NCI-H2171 treated with DMSO at 0.1 percent for 48 hours (cell line): Measurements from ENCODE around the gene DCST1.

Experiments used
- DNase-seq: peaks from one replicate; lab custom pipeline; 2025; lab: John Stamatoyannopoulos, UW

The DCST1 gene

DNA sequence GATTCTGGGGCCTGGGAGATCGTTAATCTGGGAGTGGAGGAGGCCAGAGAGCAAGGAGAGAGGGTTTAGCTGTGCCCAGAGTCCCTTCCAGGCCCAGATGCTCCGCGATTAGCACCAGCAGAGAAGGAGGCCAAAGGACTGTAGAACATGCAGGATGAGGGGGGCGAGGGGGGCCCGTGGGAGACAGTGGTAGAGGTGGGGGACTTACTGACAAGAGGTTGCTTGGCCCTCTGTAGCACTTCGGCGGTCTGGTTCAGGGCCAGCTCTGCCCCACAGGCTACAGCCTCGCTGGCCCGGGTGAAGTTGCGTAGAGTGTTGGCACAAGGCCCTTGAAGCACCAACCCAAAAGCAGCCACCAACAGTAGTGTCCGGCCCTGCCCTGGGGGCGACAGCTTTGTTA is 738 bp upstream of the DCST1 start:
- DNase-seq, result no peak

DNA sequence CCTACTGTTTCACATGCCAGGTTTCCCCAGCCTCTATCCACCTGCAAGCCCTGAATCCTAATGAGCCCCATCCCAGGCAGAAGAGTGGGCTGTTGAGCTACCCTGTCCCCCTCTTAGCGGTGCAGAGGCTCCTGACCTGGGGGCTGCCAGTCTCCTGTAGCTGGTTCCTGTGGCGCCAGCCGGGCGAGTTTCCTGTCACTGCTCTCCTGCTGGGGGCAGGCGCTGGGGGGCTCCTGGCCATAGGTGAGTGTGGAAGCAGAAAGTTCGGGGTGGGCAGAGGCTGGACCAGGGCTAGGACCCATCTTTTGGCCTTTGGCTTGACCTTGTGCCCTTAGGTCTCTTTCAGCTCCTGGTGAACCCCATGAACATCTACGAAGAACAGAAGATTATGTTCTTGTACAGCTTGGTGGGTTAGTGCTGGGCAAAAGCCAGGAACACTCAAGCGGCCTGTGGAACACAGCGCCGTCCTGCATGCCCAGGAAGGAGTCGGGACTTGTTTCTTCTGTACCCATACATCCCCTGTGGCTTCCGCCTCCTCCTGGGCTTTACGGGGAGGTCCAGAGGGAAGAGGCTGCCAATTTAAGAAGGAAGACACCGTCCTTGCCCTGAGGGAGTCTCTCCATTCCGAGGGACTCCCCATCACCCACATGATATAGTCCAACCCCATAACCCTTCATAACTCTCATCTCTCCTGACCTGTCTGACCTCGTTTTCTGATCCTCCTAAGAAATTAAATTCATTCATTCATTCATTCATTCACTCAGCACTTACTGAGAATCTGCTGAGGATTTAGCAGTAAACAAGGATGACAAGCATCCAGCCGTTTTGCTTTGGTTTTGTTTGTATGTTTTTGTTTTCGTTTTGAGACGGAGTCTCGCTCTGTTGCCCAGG is 939 bp downstream of the DCST1 start:
- no peak for DNase-seq

DNA sequence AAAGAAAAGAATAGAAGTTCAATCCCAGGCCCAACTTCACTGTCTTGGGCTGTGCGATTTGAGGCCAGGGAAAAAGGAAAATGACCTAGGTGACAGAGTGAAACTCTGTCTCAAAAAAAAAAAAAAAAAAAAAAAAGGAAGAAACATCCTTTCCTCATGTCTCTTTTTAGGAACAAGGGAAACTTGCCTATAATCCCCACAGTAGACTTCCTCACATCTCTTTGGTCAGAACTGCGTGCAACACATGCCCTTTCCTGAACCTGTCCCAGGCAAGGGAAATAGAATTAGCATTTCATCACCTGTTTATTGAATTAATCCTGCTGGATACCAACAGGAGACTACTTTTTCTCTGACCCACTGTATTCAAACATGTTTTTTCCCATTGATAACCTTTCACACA is 2.3 kb downstream of the DCST1 start:
- DNase-seq, result no peak

DNA sequence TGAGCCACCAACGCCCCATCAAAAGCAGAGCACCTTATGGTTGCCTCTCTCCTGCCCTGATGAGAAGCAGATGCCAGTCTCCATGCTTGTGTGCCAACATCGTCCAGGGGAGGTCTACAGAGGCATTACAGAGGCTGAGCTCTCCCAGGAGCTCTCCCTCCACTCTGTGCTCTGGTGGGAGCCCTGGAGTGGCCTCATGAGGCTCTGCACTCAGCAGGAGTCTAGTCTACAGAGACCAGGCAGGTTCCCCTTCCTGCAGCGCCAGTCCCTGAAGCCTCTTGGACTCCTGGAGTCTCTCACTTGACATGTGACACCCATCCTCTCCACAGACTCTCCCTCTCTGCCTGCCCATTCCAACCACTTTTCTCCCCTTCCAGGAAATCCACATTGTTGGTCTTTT is 3.4 kb downstream of the DCST1 start:
- DNase-seq, result no peak

DNA sequence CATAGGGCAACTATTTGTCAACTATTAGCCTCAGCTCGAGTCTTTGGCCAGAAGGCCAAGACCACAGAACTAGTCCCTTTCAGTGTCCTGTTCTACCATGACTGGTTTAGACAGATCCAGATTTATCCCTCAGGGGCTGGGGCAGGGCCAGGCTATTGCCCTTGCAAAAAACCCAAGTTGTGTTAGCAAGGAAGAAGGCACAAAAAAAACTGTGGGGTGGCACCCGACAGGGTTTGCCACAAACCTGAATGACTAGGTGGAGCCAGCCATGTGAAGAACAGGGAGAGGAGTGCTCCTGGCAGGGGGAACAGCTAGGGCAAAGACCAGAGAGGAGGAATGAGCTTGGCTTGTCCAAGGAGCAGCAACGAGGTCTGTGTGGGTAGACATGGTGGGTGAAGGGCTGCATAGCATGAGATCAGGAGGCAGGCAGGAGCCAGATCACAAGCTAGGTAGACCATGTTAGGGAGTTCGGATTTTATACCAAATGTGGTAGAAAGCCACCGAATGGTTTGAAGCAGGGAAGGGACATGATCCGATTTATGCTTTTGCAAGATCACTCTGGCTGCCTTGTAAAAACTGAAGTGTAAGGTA is 4.3 kb downstream of the DCST1 start:
- no peak for DNase-seq

DNA sequence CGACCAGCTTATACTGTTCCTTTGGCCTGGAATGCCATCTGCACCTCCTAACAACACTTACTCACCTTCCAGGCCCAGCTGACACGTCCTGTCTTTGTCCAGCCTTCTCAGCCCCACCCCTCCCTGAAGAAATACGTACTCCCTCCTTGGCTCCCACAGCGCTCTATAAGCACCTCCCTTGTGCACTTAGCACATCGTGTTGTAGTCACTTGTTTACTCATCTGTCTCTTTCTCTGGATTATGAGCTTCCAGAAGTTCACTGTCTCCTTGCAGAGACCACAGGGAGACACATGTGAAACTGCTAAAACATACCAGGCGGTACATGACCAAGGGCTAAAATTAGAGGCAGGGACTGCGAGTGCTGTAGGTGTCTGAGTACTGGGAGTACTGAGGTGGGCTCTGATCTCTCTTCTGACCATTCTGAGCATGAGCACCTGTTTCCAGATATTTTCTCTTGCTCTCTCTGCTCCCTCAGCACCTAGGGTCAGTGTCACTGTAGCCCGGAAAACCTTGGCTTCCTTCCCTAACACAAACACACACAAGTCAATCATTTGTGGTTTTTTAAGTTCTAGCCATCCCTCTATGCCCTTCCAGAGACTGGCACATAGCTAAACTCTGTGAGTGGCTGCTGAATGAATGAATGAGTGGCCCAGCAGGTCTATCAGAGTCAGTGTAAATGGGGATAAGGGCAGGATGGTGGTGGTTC is 5.1 kb downstream of the DCST1 start:
- DNase-seq, result no peak

DNA sequence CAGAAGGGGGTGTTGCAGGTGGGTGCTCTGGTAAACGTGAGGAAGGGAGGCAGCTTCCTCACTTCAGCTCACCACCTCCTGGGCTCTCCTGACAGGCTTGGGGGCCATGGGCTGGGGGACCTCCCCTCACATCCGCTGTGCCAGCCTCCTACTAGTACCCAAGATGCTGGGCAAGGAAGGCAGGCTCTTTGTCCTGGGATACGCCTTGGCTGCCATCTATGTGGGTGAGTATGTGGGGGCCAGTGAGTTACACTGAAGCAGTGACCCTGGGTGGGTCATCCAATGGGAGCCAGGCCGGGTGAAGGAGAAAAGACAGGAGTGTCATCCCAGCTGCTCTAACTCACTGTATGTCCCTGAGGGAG is 5.7 kb downstream of the DCST1 start:
- no peak for DNase-seq

DNA sequence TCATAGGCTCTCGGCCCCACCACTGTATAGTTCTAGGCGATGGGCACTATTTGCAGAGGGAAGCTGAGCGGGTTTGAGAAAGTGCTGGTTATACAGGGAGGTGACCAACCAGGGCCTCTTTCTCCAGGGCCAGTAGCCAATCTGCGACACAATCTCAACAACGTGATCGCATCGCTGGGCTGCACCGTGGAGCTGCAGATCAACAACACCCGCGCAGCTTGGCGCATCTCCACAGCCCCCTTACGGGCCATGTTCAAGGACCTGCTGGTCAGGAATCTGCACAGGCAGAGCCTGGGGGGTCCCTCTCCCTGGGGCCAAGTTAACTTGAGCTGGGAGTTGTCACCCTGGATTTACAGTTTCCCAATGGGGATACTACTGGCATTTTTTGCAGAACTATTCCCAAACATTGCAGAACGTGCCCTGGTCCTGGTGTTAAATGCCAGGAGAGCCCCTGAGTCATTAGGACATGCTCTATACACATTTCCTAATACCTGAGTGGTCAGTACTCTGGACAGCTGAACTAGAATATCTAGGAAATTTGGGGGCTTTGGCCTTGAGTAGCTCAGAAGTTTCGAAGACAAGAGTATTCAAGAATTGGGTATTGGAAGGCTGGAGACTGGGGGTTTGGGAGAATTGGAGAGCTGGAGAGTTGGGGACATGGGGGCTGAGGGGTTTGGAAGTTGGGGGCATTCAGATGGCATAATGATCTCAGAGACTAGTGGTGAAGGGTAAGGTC is 6.9 kb downstream of the DCST1 start:
- no peak for DNase-seq

DNA sequence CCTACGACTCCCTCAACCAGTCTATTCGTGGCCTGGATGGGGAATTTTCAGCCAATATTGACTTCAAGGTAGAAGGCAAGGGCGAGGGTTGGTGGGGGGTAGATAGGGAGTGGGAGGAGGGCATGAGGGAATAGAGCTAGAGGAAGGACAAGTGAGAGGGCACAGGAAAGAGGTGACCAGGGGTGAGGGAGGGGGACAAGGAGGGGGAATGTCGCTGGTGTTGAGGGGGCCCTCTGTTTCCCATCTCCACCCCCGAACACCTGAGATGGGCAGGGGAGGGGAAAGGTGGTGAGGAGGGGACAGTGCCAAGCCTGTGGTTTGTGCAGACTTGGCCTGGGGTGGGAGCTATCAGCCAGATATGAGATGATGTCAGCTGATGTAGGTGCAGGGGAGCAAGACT is 9.2 kb downstream of the DCST1 start:
- no peak for DNase-seq

DNA sequence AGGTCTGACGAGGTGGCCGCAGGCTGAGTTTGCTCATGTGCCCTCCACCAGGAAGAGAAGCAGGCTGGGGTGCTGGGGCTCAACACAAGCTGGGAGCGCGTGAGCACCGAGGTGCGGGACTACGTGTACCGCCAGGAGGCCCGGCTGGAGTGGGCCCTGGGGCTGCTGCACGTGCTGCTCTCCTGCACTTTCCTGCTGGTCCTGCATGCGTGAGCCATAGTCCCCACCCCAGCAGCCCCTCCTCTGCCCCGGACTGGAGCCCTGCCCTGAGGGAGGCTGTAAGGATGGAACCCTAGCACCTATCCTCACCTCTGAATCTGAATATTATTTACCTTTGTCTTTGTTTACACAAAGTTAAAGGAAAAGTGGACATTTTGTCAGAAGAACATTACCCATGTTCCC is 9.7 kb downstream of the DCST1 start:
- no peak for DNase-seq

DNA sequence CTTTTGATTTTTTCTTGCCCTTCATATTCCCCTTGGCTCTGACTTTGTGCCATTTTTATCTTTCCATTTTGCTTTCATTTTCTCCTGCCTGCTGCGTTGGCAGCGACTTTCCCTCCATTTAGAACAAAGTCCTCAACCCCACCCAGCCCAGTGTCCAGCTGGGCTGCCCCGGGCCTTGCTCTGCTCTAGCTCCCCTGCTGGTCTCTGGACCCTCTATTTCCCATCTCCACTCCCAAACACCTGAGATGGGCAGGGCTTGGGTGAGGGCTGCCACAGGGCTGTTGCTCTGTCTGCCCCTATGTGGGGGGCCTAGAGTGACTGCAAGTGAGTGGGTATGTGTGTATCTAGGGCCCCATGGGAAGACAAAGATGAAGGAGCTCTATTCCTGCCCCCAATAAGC is 10.2 kb downstream of the DCST1 start:
- no peak for DNase-seq

DNA sequence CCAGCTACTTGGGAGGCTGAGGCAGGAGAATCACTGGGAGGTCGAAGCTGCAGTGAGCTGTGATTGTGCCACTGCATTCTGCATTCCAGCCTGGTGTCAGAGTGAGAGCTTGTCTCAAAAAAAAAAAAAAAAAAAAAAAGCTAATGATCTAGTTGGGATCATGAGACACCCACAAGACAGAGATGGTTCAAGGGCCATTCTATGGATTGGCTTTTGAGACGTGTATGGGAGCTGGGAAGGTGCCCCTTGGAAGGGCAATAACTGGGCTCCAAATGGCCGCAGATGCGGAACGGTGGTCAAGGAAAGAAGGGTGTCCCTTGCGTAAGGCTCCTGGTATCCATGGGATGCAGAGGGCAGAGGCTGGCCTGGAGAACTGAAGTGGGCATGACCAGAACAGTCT is 10.7 kb downstream of the DCST1 start:
- no peak for DNase-seq

DNA sequence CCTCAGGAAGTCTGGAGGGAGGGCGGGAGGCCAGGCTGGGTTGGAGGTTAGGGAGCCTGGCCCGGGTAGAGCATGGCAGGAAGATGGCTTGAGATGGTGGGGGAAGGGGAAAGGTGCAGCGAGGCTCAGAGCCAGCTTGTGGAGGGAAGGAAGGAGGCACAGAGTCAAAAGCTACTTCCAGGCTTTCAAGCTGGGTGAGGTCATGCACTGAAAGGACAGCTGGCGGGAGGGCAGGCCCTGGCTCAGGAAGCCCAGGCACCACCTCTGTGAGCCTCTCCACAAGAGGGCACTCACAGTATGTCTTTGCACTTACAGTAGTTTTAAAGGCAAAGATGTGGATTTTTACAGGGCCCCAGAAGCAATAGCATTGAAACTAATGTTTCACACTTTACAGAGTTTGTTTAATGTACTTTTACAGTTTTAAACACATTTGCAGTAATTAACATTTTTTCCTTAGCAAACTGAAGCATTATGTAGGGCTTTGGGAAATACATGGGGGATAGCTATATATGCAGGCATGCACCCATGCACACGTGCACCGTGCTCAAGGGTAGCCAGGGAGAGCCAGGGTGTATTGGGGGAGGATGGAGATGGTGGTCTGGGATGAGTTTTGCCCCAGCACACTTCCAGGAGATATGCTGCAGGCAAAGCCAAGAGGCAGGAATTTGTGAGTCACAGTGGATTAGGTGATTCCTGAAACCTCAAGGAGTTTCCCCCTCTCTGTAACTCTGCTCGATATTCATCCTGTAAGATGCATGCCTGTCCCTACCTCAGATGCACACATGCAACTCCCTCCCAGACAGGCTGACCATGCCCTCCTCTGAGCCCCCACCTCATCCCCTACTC is 11.4 kb downstream of the DCST1 start:
- DNase-seq, result peak; percentile 56

DNA sequence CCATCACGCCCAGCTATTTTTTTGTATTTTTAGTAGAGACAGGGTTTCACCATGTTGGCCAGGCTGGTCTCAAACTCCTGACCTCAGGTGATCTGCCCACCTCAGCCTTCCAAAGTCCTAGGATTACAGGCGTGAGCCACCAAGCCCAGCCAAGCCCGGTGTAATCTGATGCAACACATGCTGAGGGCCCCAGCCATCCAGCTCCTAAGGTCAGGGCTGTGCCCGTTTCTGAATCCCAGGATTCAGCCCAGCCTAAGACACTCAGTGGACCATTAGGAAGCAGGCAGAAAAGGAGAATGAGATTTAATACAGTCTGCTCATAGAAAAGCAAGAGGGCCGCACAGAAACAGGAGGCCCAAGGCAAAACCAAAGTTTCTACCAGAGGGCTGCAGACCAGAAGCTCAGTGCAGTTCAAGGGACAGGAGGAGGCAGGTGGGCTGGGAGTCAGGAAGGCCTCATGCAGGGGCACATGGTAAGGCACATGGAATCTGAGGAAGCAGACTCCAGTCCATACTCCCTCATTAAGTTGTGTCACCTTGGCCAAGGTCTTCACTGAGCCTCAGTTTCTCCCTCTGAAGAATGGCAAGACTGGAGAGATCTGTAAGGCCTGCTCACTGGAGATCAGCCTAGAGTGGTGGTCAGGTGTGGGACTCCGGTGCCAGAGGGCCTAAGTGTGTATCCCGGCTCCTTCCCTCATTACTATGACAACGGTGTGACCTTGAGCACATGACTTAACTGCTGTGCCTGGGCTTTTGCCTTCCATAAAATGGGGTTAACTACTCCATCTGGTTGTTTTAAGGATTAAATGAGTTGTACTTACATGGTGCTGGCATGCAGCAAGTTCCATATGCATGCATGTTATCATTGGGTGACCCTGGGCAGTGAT is 15.1 kb downstream of the DCST1 start:
- no peak for DNase-seq

DNA sequence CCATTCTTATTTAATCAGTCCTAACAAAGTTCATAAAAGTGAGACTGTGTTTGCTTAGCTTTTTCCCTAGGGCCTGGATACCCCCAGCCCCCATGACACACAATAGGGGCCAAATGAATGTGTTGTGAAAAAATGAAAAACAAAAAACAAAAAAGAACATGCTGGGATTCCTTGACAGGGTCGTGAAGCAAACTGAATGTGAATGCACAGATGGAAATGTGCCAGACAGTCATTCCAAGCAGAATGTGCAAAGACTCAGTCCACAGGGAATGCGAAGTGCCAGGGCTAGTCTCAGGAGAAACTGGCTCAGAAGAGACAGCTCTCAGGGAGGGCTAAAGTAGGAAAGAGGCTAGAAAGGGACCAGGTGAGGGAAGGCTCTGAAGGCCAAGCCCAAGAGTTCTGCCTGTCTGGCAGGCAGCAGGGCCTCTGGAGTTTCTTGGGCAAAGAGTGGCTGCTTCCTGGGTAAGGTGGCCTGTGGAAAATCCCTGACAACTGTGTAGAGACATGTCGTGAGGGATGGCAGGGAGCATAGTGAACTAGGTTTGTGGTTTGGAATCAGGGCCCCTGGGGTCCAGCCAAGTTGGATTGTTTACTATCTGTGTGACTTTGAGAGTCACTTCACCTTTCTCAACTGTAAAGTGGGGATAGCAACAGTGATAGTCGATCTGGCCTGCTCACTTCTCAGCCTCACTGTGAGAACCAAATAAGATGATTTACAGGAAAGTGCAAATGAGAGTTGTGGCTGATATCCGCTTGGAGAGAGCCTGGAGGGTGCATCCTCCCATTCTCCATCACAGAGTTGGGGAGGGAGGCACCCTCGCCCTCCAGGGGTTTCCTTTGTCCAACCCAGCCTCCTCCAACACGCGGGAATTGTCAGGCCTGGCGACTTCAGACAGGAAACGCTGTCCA is 16.3 kb downstream of the DCST1 start:
- peak; percentile 18 for DNase-seq

DNA sequence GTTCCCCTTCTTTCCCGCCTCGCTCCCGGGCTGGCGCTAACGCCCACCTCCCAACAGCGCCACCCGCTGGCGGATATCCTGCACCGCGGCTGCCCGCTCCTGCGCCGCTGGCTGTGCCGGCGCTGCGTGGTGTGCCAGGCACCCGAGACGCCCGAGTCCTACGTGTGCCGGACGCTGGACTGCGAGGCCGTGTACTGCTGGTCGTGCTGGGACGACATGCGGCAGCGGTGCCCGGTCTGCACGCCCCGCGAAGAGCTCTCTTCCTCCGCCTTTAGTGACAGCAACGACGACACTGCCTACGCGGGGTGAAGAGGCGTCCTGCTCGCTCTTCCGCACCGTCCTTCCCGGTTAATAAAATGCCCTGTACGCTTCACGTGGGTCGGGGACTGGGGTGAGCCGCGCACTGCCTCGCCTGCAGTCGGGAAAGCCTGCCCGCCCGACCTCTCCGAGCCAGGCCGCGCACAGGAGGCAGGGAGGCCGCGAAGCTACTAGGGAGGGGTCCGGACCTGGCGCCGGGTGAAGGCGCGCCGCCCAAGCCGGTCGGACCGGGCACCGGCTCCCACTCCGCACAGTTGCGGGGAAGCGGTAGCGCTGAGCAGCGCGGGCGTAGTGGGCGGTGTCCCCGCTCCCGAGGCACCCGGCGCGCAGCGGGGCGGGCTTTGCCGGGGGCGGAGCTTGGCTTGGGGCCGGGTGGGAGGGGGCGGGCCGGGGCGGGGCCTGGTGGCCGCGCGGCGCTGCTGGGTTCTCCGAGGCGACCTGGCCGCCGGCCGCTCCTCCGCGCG is 17.1 kb downstream of the DCST1 start, which contains the start of gene ADAM15:
ADAM15 (plus strand) TSS at position 757 of the 782 bp plus-strand sequence. CDS start 71 bp downstream, outside the sequence.
- DNase-seq, result peak; percentile 53

DNA sequence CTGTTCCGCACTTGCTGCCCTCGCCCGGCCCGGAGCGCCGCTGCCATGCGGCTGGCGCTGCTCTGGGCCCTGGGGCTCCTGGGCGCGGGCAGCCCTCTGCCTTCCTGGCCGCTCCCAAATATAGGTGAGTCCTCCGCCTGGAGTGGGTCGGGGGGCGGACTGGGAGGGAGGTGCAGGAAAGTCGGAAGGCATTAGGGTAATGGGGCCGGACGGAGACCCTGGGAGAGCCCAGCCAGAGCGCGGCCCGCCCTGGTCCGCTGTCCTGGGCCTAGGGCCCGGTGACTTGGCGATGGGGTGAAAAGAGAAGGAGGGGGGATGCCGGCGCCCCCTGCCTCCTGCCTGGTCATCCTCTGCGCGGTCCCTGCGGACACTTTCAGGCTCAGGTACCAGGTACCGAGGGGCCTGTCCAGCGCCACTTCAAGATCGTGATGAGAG is 17.7 kb downstream of the DCST1 start:
- no peak for DNase-seq

DNA sequence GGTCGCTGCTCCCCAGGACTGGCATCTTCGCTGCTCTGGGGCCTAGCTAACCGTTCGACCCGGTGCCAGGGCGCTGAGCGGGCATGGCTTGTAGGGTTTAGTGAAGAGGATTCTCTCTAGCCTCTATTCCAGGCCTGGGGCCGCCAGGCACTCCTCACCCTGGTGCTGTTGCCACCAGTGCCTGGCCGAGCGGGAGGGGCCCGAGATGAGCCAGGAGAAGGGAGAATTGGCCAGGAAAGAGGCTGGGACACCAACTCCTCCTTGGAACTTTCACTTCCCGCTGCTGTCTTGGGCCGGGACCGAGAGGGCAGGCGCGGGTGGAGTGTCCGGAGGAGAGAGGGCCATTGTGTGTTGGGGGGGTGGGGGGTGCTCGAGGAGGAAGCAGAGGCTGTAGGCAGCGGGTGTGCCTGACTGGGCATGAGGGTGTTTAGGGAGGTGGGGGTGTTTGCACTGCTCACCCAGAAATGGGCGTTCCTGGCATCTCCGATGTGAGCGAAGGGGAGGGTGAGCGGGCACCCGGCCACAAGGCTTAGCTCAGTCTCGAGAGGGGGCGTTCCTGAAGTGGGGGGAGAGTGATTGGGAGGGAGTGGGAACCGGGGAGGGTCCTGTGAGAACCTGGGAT is 18.3 kb downstream of the DCST1 start:
- DNase-seq, result peak; percentile 21
